HG03139 (cell line): Measurements from ENCODE around the gene ARHGAP22.

ENCODE experiments used
- ATAC-seq: cut with Tn5 transposase; IDR thresholded peaks from one replicate; pipeline ENCODE4 v1.9.1; 2021; ENCODE audit not compliant: unreplicated experiment

ARHGAP22 gene

DNA sequence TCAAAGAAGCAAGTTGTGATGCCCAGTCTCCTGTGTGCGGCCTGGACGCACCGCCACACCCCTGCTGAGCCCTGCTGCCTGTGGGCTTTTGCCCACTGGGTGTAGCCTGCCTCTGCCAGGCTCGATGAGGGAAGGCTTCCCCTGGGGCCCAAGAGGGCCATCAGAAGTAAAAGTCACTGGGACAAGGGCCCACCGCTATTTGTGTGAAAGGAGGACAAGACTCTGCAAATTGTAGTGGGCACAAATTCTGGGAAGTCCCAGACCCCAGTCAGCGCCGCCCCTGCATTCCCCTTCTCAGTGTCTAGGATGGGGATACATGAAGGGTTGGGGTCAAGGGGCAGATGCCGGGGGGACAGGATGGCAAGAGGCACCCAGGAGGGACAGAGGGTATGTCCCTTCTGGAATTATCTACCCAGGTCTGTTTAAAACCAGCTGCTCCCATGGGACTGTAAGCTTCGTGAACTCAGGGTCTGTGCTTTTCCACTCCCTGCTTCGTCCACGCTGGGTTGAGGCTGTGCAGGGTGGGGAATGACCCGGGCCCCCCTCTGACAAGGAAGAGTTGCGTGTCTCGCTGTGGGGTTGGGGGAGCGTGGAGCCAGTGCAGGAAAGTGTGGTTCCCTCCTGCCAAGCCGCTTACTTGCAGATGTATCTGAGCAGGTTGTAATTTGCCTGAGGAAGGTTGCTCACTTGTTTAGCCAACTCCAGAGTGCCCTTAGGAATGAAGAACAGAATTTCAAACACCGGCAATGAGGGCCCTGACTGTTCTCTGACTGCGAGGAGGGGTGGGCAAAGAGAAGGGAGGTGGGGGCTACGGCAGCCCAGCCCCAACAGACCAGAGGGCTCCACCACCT lies 151.2 kb downstream of the ARHGAP22 start:
- no peak for ATAC-seq

- ATAC-seq = no peak
Measured at GRCh38 chr10:48452879-48453412, 151.9 kb downstream of the ARHGAP22 start.

GRCh38 chr10:48451969-48452878 lies 152.6 kb downstream of the ARHGAP22 start:
- no peak for ATAC-seq

DNA sequence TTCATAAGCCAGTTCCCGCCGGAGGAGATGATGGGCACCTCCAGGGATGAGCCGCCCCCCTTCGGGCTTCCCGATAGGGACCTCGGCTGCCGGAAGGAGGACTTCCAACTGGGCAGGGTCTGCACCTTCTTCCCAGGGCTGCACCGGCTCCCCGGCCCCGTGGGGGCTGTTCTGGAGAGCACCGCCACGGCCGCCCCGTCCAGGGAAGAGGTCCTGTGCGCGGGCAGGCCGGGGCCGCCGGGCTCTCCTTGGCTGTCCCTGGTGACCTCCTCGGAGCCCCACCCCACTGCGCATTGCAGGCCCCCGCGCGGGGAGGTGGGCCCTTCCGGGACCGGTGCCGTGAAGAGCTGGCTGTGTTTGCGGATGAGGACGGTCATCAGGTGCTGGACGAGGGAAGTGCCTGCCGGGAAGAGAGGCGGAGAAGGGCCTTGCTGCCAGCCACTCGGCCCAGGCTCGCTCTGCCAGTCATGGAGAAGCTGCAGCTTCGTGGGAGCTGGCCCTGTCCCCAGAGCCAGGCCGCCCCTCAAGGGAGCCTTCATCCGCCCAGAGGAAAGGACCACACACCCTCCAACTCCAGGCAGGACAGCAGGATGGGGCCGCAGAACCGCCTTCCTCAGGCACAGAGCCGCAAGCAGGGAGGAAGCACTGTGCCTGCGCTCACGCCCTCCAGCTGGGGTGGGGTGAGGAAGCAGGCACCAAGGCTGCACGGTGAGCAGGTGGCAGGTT lies 154.0 kb downstream of the ARHGAP22 start:
- ATAC-seq = no peak

DNA sequence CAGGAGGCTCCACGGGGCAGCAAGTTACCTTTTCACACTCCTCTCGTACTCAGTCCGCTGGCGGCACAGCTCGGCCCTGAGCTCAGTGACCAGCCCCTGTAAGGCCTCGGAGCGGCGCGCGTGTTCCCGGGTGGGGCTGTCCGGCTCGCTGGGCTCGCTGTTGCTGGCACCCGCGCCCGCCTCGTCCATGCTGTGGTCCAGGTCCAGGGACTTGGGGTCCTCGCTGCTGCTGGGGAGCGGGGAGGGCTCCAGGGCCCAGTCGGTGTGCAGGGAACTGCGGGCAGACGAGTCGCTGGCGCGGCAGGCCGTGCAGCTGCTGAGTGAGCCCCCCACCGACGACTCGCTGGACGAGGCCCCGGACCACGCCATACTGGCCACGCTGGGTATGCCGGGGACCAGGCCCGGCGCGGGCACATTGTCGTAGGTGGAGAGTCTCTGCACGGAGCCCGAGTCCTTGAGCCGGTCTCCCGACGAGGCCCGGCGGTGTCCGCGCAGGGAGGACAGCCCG lies 154.6 kb downstream of the ARHGAP22 start:
- ATAC-seq = no peak

GRCh38 chr10:48449501-48450232 lies 155.2 kb downstream of the ARHGAP22 start:
- no peak for ATAC-seq

GRCh38 chr10:48448796-48449195 lies 156.1 kb downstream of the ARHGAP22 start:
- ATAC-seq = no peak

GRCh38 chr10:48447356-48448215 lies 157.3 kb downstream of the ARHGAP22 start:
- ATAC-seq = no peak

DNA sequence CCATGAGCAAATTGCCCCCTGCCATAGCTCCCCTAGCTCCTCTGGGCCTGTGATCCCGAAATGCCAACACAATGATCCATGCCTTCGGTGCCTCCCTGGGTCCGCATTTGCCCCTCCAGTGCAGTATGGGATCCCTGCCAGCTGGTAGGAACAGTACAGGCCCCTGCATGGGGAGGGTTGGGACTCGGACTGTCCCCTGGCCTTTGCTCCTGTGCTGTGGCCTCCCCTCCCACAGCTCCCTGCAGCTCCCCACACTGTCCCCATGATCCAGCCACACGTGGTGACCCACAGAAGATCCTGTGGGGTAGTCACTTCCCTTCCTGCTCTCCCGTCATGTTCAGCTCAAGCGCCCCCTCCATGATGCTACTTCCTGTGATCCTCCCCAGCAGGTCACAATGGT lies 158.1 kb downstream of the ARHGAP22 start:
- no peak for ATAC-seq

DNA sequence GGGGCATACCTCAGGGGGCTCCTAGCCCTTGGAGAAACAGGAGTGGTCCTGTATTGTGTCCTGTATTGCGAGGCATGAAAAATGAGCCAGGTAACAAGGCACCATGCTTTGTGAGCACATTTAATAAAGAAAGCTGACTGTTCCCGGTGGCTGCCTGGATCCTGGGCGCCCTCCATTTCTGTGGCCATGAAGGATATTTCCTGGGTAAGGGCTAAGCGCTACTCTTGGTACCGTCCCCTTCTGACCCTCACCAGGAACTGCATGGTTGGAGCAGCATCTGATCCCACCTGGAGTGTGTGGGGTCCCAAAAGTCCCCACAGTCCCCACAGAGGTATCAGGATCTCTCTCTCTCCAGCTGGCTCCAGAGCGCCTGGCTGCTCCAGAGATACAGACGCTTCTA lies 158.9 kb downstream of the ARHGAP22 start:
- no peak for ATAC-seq

DNA sequence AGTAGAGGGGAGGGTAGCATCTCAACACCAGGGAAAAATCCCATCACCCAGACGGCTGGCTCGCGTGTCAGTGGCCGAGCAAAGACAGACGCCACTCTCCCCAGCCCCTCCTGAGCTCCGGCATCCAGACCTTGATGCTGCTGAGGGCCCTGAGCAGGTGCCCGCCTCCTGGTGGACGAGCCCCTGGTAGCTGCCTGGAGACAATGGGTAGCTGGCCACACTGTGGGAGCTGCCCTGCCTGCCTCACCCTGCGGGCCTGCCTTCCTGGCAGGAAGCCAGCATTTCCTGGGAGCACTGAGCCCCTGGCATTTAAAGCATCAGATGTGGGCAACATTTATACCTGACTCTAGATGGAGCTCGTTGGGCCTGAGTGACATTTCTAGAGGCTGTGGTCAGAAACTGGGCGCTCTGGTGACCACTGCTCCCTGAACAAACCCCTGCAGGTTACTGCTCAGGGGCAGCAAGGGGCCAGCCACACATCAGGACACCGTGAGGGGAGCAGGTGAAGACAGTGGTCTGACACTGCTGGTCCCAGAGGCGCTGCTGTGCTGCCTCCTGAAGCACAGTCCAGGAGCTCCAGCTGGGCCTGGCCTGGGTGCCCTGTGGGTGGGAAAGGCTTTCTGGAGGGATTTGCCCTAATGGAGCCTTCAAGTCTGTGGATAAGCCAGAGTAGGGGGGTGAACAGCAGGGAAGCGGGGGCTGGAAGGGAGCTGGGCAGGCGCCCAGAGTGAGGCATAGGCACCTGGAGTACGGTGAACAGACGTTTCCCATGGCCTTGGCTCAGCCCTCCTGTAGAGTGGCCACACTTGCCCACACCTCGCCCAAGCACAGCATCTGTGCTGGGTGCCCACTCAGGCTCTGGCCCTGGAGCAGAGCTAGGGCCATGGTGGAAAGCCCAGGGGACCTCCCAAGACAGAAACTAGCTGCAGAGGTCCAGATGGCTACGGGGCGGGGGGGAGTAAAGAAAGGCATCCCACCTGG lies 159.7 kb downstream of the ARHGAP22 start:
- no peak for ATAC-seq

DNA sequence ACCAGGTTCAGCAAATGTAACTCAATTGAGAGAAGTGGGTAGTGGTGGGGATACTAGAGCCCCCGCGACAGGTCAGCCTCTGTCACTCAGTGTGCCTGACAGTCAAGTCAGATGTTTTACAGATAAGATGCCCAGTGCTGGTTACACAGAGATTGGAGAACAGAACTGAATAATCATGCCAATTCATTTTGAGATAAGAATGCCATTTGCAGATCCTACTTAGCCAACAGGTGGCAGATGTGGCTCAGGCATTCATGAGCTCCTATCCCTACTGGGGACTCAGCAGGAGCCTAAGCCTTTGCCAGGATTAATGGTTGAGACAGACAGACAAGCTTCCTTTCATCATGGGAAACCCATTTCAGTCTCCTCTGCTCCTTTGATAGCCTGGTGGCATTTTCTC lies 160.6 kb downstream of the ARHGAP22 start:
- no peak for ATAC-seq

DNA sequence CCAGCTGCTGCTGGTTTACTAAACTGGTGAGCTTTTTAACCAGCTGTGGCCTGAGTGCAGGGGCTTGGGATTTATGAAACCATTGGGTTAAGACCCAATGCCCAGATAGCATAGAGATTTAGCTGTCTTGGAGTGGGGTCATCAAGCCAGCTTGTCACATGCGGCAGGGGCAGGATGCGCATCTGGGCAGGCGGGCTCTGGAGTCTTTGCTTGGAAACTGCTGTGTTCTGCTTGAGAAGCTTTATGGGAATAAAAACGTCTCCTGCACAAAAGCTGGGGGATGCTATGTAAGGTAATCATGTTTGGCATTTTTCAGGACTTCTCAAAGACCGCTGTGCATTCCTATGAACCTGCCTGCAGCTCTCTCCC lies 162.1 kb downstream of the ARHGAP22 start:
- no peak for ATAC-seq

DNA sequence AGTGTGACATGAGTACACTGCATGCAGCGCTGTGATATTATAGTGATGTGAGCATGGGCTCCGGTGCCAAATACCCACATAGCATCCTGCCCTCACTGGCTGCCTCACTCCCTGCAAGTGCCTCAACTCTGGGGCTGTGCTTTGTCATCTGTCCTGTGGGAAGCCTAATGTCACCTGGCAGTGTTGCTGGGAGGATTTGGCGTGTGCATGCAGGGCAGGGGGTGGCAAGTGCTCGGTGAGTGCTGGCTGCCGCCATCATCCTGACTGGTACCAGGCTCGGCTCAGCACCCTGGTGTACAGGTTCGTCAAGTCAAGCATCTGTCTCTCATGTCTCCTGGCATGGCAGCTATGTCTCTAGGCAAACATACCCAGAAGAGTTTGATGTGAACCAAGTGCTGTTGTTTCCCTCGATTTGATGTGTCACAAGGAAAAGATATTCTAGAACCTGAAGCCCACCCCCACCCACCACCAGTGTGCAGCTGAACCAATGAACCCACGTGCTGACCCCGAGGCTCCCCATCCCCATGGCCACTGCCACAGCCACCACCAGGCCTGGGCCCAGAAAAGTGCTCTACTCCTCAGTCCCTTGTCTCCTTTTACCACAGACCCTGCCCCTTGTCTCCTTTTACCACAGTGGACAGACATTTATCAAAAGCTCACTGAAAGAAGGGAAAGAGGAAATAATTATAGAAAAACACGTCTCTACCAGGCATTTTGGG lies 162.6 kb downstream of the ARHGAP22 start:
- no peak for ATAC-seq

DNA sequence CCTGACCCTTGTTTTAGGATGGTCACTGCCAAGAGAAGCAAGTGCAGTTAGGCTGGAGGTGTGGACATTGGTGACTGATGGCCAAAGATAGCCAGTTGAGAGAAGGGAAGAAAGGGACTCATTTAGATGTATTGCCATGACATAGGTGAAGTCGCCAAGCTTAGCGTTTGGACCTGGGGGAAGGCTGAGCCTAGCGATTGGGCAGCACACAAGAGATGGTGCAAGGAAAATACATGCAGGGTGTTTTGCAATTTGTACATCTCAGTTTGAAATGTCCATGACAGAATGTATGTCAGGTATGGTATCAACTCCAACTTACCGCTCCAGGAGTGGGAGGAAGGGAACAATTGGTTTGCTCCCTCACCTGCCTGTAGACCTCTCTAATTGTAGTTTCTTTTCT lies 164.1 kb downstream of the ARHGAP22 start:
- ATAC-seq = no peak

GRCh38 chr10:48439581-48440041 lies 165.3 kb downstream of the ARHGAP22 start:
- ATAC-seq = no peak

DNA sequence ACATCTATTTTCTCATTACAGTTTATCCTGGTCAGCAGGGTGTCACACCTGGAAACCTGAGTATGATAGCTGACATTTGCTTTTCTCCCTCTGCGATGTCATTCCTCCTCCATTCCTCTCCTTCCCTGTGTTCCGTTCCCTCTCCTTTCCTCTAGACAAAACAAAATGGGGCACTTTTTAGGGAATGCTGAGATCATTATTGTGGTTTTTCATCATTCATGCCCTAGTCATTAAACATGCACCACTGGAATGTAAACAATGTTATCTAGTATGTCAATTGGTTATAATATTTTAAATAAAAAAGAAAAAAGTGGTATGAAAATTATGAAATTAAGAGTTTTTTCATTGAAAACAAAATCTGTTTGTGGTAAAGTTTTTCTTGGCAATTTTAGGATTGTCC lies 165.8 kb downstream of the ARHGAP22 start:
- no peak for ATAC-seq
